GM18951 (cell line): Measurements from ENCODE around the gene RNF32.
"Not testable (repeated sequence)": the region's sequence is repeated elsewhere in the genome, so short reads cannot be mapped to it uniquely, and the experiment has no call there.

Source experiments
- POLR2A ChIP-seq: IDR thresholded peaks from 4 replicates; pipeline ENCODE4 v1.6.1; 2011; ENCODE audit warnings: mild to moderate bottlenecking; ENCODE audit not compliant: insufficient read length, insufficient read depth; ENCODE audit errors: extremely low read depth
- in situ Hi-C: fragments of 300-500 bp; cut with MboI; formaldehyde crosslinking; loops from one replicate; pipeline ENCODE4 v1.12.0; 2022; ENCODE audit warnings: low sequenced_read_pairs, mixed read lengths, inconsistent platforms; ENCODE audit not compliant: unreplicated experiment

Gene RNF32

GRCh38 chr7:156618078-156618779 is 22.3 kb upstream of the RNF32 start:
- no peak for TF ChIP-seq POLR2A
- in situ Hi-C loops = no loop called here

GRCh38 chr7:156618780-156619367 is 21.7 kb upstream of the RNF32 start:
- in situ Hi-C loops = no loop called here

GRCh38 chr7:156619488-156620290 is 20.9 kb upstream of the RNF32 start:
- in situ Hi-C loops = not testable (repeated sequence)

More at GRCh38 chr7:156618780-156619367, 21.7 kb upstream of the RNF32 start:
- no peak for TF ChIP-seq POLR2A

GRCh38 chr7:156620291-156620675 is 20.3 kb upstream of the RNF32 start:
- no peak for TF ChIP-seq POLR2A
- in situ Hi-C loops = no loop called here

GRCh38 chr7:156621652-156622051 is 18.9 kb upstream of the RNF32 start:
- in situ Hi-C loops = no loop called here
- no peak for TF ChIP-seq POLR2A

GRCh38 chr7:156625580-156625979 is 15.0 kb upstream of the RNF32 start:
- no peak for TF ChIP-seq POLR2A
- in situ Hi-C loops = no loop called here

- in situ Hi-C loops = no loop called here
- TF ChIP-seq POLR2A = no peak
Measured at GRCh38 chr7:156626220-156626895, 14.2 kb upstream of the RNF32 start.

GRCh38 chr7:156628562-156628961 is 12.0 kb upstream of the RNF32 start:
- in situ Hi-C loops = no loop called here
- TF ChIP-seq POLR2A = no peak

- TF ChIP-seq POLR2A = no peak
- in situ Hi-C loops = no loop called here
Measured at GRCh38 chr7:156629873-156630272, 10.7 kb upstream of the RNF32 start.

- in situ Hi-C loops = no loop called here
- no peak for TF ChIP-seq POLR2A
Measured at GRCh38 chr7:156634117-156634516, 6.5 kb upstream of the RNF32 start.

GRCh38 chr7:156635529-156636385 is 4.8 kb upstream of the RNF32 start:
- in situ Hi-C loops = no loop called here
- TF ChIP-seq POLR2A = no peak

GRCh38 chr7:156637093-156637492 is 3.5 kb upstream of the RNF32 start:
- in situ Hi-C loops = not testable (repeated sequence)
